HCT116 (cell line): ENCODE data around the gene USP21. TPM values are rescaled to one million over a fixed set of nuclear protein-coding genes. Genes with fewer than 3 reads are reported as not detected.

Source experiments
- ATAC-seq: fragments of 200-7000 bp; cut with Tn5 transposase; 2 replicates; pipeline ENCODE4 v1.9.1; 2020; ENCODE audit warnings: mild to moderate bottlenecking, moderate library complexity
- BruUV-seq: library from RNA; stranded (reverse); fragments of 400-500 nt; replicated peaks from 2 replicates; lab custom pipeline; 2021; lab: Mats Ljungman, UMichigan
- CTCF ChIA-PET: fragments of 300-600 bp; sonication (Branson Sonifier 250); formaldehyde crosslinking; loops from one replicate; lab custom pipeline; 2021; ENCODE audit warnings: antibody characterized with exemption; lab: Charles Lee
- POLR2A ChIA-PET: fragments of 300-600, 350-600 bp; sonication (Branson Sonifier 250); formaldehyde crosslinking; loops from one replicate; lab custom pipeline; 2021; ENCODE audit warnings: antibody characterized with exemption; lab: Charles Lee
- RAD21 ChIA-PET, 2 experiments: fragments of 300-600 bp; sonication (Branson Sonifier 250); formaldehyde crosslinking; loops; one replicate each; lab custom pipeline; 2023; ENCODE audit warnings: low total read pairs in 2 of 2; ENCODE audit not compliant: uncharacterized antibody in 2 of 2, unreplicated experiment in 2 of 2, low non-redundant PET in 1 of 2; lab: Charles Lee
- DNase-seq: peaks from one replicate; pipeline ENCODE4 v3.0.0-alpha.2; 2010; ENCODE audit warnings: low read depth, low spot score
- H2AFZ ChIP-seq: fragments of 200-600 bp; shearing (Covaris generic), sonication (generic); 2 replicates; pipeline ENCODE4 v1.6.1; 2017; ENCODE audit warnings: low read depth, mixed run types, mixed read lengths, antibody characterized with exemption, low read length; ENCODE audit not compliant: poor library complexity, severe bottlenecking
- H3K27ac ChIP-seq: 2 replicates; pipeline ENCODE4 v1.5.1; 2012; ENCODE audit warnings: low read depth, low read length
- H3K27me3 ChIP-seq: fragments of 200-600 bp; sonication (generic); 2 replicates; pipeline ENCODE4 v1.6.1; 2016; ENCODE audit warnings: mixed run types, low read length, mixed read lengths; ENCODE audit not compliant: insufficient read depth
- H3K36me3 ChIP-seq, 2 experiments: fragments of 200-500 bp in 1 of 2; fragments of 200-600 bp in 1 of 2; sonication (Bioruptor generic) in 1 of 2; sonication (generic) in 1 of 2; 2 replicates each; pipeline versions ENCODE4 v1.5.1 to v1.6.1; 2014 to 2016; ENCODE audit warnings: low read length in 2 of 2, inconsistent platforms in 1 of 2, mixed read lengths in 1 of 2, mixed run types in 1 of 2; ENCODE audit not compliant: insufficient read depth in 2 of 2, control insufficient read depth in 1 of 2
- H3K4me1 ChIP-seq, 2 experiments: fragments of 200-600 bp in 1 of 2; sonication (generic) in 1 of 2; 2 replicates each; pipeline versions ENCODE4 v1.5.1 to v1.6.1; 2012 to 2017; ENCODE audit warnings: low read length in 2 of 2, inconsistent platforms in 1 of 2, mild to moderate bottlenecking in 1 of 2, mixed read lengths in 1 of 2, mixed run types in 1 of 2, moderate library complexity in 1 of 2; ENCODE audit not compliant: insufficient read depth in 2 of 2, control insufficient read depth in 1 of 2
- H3K4me2 ChIP-seq: fragments of 200-600 bp; sonication (generic); 2 replicates; pipeline ENCODE4 v1.6.1; 2017; ENCODE audit warnings: mixed run types, low read length, mixed read lengths
- H3K4me3 ChIP-seq, 2 experiments: fragments of 200-600 bp in 1 of 2; sonication (generic) in 1 of 2; replicated peaks in 1 of 2; 2 replicates each; pipeline ENCODE4 v1.5.1; 2011 to 2016; ENCODE audit warnings: low read length in 2 of 2, control low read depth in 1 of 2, low read depth in 1 of 2, mild to moderate bottlenecking in 1 of 2, mixed read lengths in 1 of 2, mixed run types in 1 of 2
- H3K79me2 ChIP-seq: fragments of 200-600 bp; sonication (generic); 2 replicates; pipeline ENCODE4 v1.6.1; 2017; ENCODE audit warnings: mild to moderate bottlenecking, mixed run types, low read length, moderate library complexity, mixed read lengths; ENCODE audit not compliant: insufficient read depth
- H3K9ac ChIP-seq: fragments of 200-600 bp; sonication (generic); 2 replicates; pipeline ENCODE4 v1.6.1; 2016; ENCODE audit warnings: low read length, mixed read lengths
- H3K9me2 ChIP-seq: fragments of 200-600 bp; sonication (generic), shearing (Covaris generic); 2 replicates; pipeline ENCODE4 v1.6.1; 2017; ENCODE audit warnings: mixed run types, mild to moderate bottlenecking, moderate library complexity; ENCODE audit not compliant: insufficient read depth
- H3K9me3 ChIP-seq, 2 experiments: fragments of 200-500 bp in 1 of 2; fragments of 200-600 bp in 1 of 2; sonication (Bioruptor generic) in 1 of 2; sonication (generic) in 1 of 2; 2 replicates each; pipeline ENCODE4 v1.6.1; 2014 to 2017; ENCODE audit warnings: low read length in 2 of 2, mixed read lengths in 2 of 2, inconsistent platforms in 1 of 2, low read depth in 1 of 2, mild to moderate bottlenecking in 1 of 2, mixed run types in 1 of 2, moderate library complexity in 1 of 2; ENCODE audit not compliant: control insufficient read depth in 1 of 2, insufficient read depth in 1 of 2
- H4K20me1 ChIP-seq: fragments of 200-600 bp; sonication (generic), shearing (Covaris generic); 2 replicates; pipeline ENCODE4 v1.6.1; 2017; ENCODE audit warnings: mixed run types, mild to moderate bottlenecking, moderate library complexity; ENCODE audit not compliant: insufficient read depth
- CBX3 ChIP-seq: IDR thresholded peaks from 2 replicates; pipeline ENCODE4 v1.6.1; 2012; ENCODE audit warnings: low read depth
- CEBPB ChIP-seq: IDR thresholded peaks from 2 replicates; pipeline ENCODE4 v1.6.1; 2012; ENCODE audit warnings: low read depth
- EGR1 ChIP-seq: IDR thresholded peaks from 2 replicates; pipeline ENCODE4 v1.6.1; 2012; ENCODE audit warnings: low read depth
- ELF1 ChIP-seq: IDR thresholded peaks from 2 replicates; pipeline ENCODE4 v1.6.1; 2012; ENCODE audit warnings: low read depth, borderline replicate concordance
- EZH2 ChIP-seq: fragments of 200-600 bp; sonication (generic); IDR thresholded peaks from 2 replicates; pipeline ENCODE4 v1.6.1; 2017; ENCODE audit warnings: antibody characterized with exemption, mixed run types
- EZH2phosphoT487 ChIP-seq: fragments of 200-600 bp; IDR thresholded peaks from 2 replicates; pipeline ENCODE4 v1.6.1; 2018; ENCODE audit warnings: antibody characterized with exemption, borderline replicate concordance
- FOSL1 ChIP-seq: IDR thresholded peaks from 2 replicates; pipeline ENCODE4 v1.6.1; 2012; ENCODE audit warnings: low read depth
- JUND ChIP-seq: IDR thresholded peaks from 2 replicates; pipeline ENCODE4 v1.6.1; 2012
- RAD21 ChIP-seq: IDR thresholded peaks from 2 replicates; pipeline ENCODE4 v1.6.1; 2012; ENCODE audit warnings: low read depth, mild to moderate bottlenecking
- REST ChIP-seq: IDR thresholded peaks from 2 replicates; pipeline ENCODE4 v1.6.1; 2012; ENCODE audit warnings: low read depth
- SIN3A ChIP-seq: IDR thresholded peaks from 2 replicates; pipeline ENCODE4 v1.6.1; 2012; ENCODE audit warnings: low read depth
- SP1 ChIP-seq: IDR thresholded peaks from 2 replicates; pipeline ENCODE4 v1.6.1; 2012; ENCODE audit warnings: low read depth
- SRF ChIP-seq: IDR thresholded peaks from 2 replicates; pipeline ENCODE4 v1.6.1; 2012; ENCODE audit warnings: low read depth
- TCF7L2 ChIP-seq: IDR thresholded peaks from 2 replicates; pipeline ENCODE4 v1.7.0; 2011; ENCODE audit warnings: borderline replicate concordance, inconsistent platforms; ENCODE audit not compliant: insufficient read depth, insufficient read length; ENCODE audit errors: extremely low read depth
- YY1 ChIP-seq: IDR thresholded peaks from 2 replicates; pipeline ENCODE4 v1.6.1; 2011; ENCODE audit warnings: low read length, low read depth, moderate library complexity, mild to moderate bottlenecking; ENCODE audit not compliant: insufficient replicate concordance; ENCODE audit errors: extremely low read depth
- ZFX ChIP-seq: fragments of 450-650 bp; IDR thresholded peaks from 2 replicates; pipeline ENCODE4 v1.6.1; 2017
- ZNF274 ChIP-seq: fragments of 200-500 bp; sonication (Bioruptor generic); IDR thresholded peaks from 2 replicates; pipeline ENCODE4 v1.6.1; 2014; ENCODE audit warnings: mild to moderate bottlenecking, low read depth, low read length, inconsistent platforms
- intact Hi-C: fragments of 100-400 bp; cut with micrococcal nuclease; formaldehyde crosslinking; loops from 2 replicates; pipeline ENCODE4 v1.10.0; 2022
- total RNA-seq: library from RNA; stranded (reverse); gene quantifications from one replicate; pipeline ENCODE4 v1.2.1, GENCODE V29; 2021; ENCODE audit not compliant: unreplicated experiment
- TF ChIP-seq, protein P1 (sequence below): IDR thresholded peaks from 2 replicates; pipeline ENCODE4 v1.6.1; 2012
- TF ChIP-seq, protein P2 (sequence below): IDR thresholded peaks from 2 replicates; pipeline ENCODE4 v1.6.1; 2011; ENCODE audit warnings: mild to moderate bottlenecking, low read length, moderate library complexity; ENCODE audit not compliant: insufficient replicate concordance; ENCODE audit errors: extremely low read depth
- TF ChIP-seq, protein P3 (sequence below): IDR thresholded peaks from 2 replicates; pipeline ENCODE4 v1.6.1; 2012

USP21 gene
- total RNA-seq, 1 experiment from 2014 or later: 22.1 TPM

GRCh38 chr1:161177112-161177935 is 18.0 kb downstream of the USP21 start, which contains the start of gene B4GALT3:
Gene B4GALT3, minus strand, starts transcription at chr1:161177507. Its CDS starts 1,447 bp downstream, at chr1:161176060.
- Histone ChIP-seq H3K9me2 (no peaks in the 10 kb centered on the region), H3K27me3 (no peaks in the 10 kb centered on the region), H3K4me3 (peak within 1 kb of the TSS; percentile 90 to 93), H4K20me1 (no peaks in the 10 kb centered on the region), H3K4me2 (peak within 1 kb of the TSS; percentile 89), H3K79me2 (peaks cover 17% of the 10 kb centered on the region), H2AFZ (no peak within 1 kb of the TSS), H3K36me3 (peaks cover 14 to 23% of the 10 kb centered on the region in 2 experiments; a peak in 3 of 4 replicates), H3K9ac (peak within 1 kb of the TSS; percentile 81), H3K9me3 (no peaks in the 10 kb centered on the region), H3K27ac (peak within 1 kb of the TSS; percentile 57), H3K4me1 (peaks cover 13 to 26% of the 10 kb centered on the region in 2 experiments)
- ATAC-seq: peak; percentile 93
- CTCF ChIA-PET: interaction anchor here (2.1 kb wide), 1 partner anchor 11 kb away, joined by 9 read pairs; the partner anchor contains the start of gene PPOX
- DNase-seq: peak; percentile 65
- BruUV-seq: no TSS peak
- RAD21 ChIA-PET: interaction anchor here in 1 of 2 experiments (0.6 kb wide), 1 partner anchor 197 kb away, joined by 7 read pairs; no protein-coding TSS in a partner anchor
- POLR2A ChIA-PET: interaction anchor here (0.6 to 1.5 kb wide), 3 partner anchors 11 to 132 kb away, joined by 3 to 8 read pairs (median 3); partner anchors contain the start of genes NDUFS2, PPOX and USF1
- intact Hi-C loops: no loop called here
- TF ChIP-seq EZH2phosphoT487: no peak
- peak; percentile 94 for TF ChIP-seq EGR1
- no peak for TF ChIP-seq FOSL1
- TF ChIP-seq, protein P1, sequence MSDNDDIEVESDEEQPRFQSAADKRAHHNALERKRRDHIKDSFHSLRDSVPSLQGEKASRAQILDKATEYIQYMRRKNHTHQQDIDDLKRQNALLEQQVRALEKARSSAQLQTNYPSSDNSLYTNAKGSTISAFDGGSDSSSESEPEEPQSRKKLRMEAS: peak; percentile 97
- no peak for TF ChIP-seq EZH2
- 0 out of 2 replicates have a peak, but pooled peaks have one; percentile 5 for TF ChIP-seq RAD21
- TF ChIP-seq ELF1: no peak
- TF ChIP-seq TCF7L2: no peak
- peak; percentile 99 for TF ChIP-seq YY1
- no peak for TF ChIP-seq ZNF274
- TF ChIP-seq REST: no peak
- no peak for TF ChIP-seq JUND
- no peak for TF ChIP-seq SRF
- peak; percentile 46; the same call in 1 of the 2 replicates for TF ChIP-seq ZFX
- TF ChIP-seq, protein P2, sequence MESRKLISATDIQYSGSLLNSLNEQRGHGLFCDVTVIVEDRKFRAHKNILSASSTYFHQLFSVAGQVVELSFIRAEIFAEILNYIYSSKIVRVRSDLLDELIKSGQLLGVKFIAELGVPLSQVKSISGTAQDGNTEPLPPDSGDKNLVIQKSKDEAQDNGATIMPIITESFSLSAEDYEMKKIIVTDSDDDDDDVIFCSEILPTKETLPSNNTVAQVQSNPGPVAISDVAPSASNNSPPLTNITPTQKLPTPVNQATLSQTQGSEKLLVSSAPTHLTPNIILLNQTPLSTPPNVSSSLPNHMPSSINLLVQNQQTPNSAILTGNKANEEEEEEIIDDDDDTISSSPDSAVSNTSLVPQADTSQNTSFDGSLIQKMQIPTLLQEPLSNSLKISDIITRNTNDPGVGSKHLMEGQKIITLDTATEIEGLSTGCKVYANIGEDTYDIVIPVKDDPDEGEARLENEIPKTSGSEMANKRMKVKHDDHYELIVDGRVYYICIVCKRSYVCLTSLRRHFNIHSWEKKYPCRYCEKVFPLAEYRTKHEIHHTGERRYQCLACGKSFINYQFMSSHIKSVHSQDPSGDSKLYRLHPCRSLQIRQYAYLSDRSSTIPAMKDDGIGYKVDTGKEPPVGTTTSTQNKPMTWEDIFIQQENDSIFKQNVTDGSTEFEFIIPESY: peak; percentile 30
- no peak for TF ChIP-seq CBX3
- TF ChIP-seq, protein P3, sequence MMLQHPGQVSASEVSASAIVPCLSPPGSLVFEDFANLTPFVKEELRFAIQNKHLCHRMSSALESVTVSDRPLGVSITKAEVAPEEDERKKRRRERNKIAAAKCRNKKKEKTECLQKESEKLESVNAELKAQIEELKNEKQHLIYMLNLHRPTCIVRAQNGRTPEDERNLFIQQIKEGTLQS: no peak
- peak; percentile 69 for TF ChIP-seq SP1
- peak; percentile 91 for TF ChIP-seq SIN3A
- TF ChIP-seq CEBPB: no peak
